Endodermal cell (in vitro differentiated cells): ENCODE measurements around the gene SLC2A2. TPM values are rescaled to one million over a fixed set of nuclear protein-coding genes. Genes with fewer than 3 reads are reported as not detected.

Experiments used
- DNase-seq: peaks from one replicate; pipeline ENCODE4 v3.0.0-alpha.2; 2017
- H3K27ac ChIP-seq: 2 replicates; pipeline ENCODE4 v1.5.1; 2013; ENCODE audit warnings: mild to moderate bottlenecking, low read depth, low read length, moderate library complexity
- H3K27me3 ChIP-seq: 2 replicates; pipeline ENCODE4 v1.6.1; 2013; ENCODE audit warnings: mild to moderate bottlenecking, low read length, moderate library complexity; ENCODE audit not compliant: insufficient read depth, control insufficient read depth, poor library complexity, severe bottlenecking
- H3K36me3 ChIP-seq: 2 replicates; pipeline ENCODE4 v1.7.0; 2013; ENCODE audit warnings: mild to moderate bottlenecking, low read length, moderate library complexity; ENCODE audit not compliant: control insufficient read depth, insufficient read depth
- H3K4me1 ChIP-seq: one replicate; pipeline ENCODE4 v1.7.0; 2013; ENCODE audit warnings: low read length; ENCODE audit not compliant: control insufficient read depth, insufficient read depth
- H3K4me3 ChIP-seq: 2 replicates; pipeline ENCODE4 v1.5.1; 2013; ENCODE audit warnings: mild to moderate bottlenecking, low read length, moderate library complexity
- H3K9ac ChIP-seq: 2 replicates; pipeline ENCODE4 v1.6.1; 2013; ENCODE audit warnings: mild to moderate bottlenecking, low read length, moderate library complexity; ENCODE audit not compliant: poor library complexity, severe bottlenecking; ENCODE audit errors: extremely low read depth
- H3K9me3 ChIP-seq: 2 replicates; pipeline ENCODE4 v1.6.1; 2013; ENCODE audit warnings: mild to moderate bottlenecking, low read length, moderate library complexity; ENCODE audit not compliant: control insufficient read depth
- H3K27ac Mint-ChIP-seq: 2 replicates; pipeline ENCODE4 v1.8.0; 2020; ENCODE audit warnings: mixed read lengths
- H3K27me3 Mint-ChIP-seq: 2 replicates; pipeline ENCODE4 v1.8.0; 2021; ENCODE audit warnings: mild to moderate bottlenecking, mixed read lengths; ENCODE audit not compliant: insufficient read depth
- H3K36me3 Mint-ChIP-seq: 2 replicates; pipeline ENCODE4 v1.8.0; 2020; ENCODE audit warnings: low read depth, mixed read lengths
- H3K4me1 Mint-ChIP-seq: 2 replicates; pipeline ENCODE4 v1.8.0; 2020; ENCODE audit warnings: mixed read lengths
- H3K4me3 Mint-ChIP-seq: 2 replicates; pipeline ENCODE4 v1.8.0; 2020; ENCODE audit warnings: mild to moderate bottlenecking, moderate library complexity, mixed read lengths
- H3K9me3 Mint-ChIP-seq: 2 replicates; pipeline ENCODE4 v1.8.0; 2020; ENCODE audit warnings: mild to moderate bottlenecking, mixed read lengths
- WGBS, 2 experiments: methylation state at CpG; one replicate each; pipeline versions ENCODE4 v1.1.5 to v1.1.7; 2013; ENCODE audit warnings: missing lambda C conversion rate in 2 of 2, mixed read lengths in 1 of 2; ENCODE audit not compliant: insufficient coverage in 1 of 2, insufficient read length in 1 of 2; 5-methylcytosine and 5-hydroxymethylcytosine counted together
- total RNA-seq, 2 donors: library from RNA; stranded (reverse); fragmentation: NEBNext Ultra II Directional in 1 of 2; extraction: Animal tissue kit (Norgen Biotek cat#: 25700) in 1 of 2; gene quantifications; 2 replicates in 1 of 2; 3 replicates in 1 of 2; pipeline ENCODE4 v1.2.1, GENCODE V29; 2021
- TF ChIP-seq, protein P1 (sequence below): fragments of 200-600 bp; sonication (generic); conservative IDR thresholded peaks from 2 replicates; pipeline ENCODE4 v1.5.0; 2021; ENCODE audit warnings: antibody characterized with exemption, mild to moderate bottlenecking

The SLC2A2 gene
- total RNA-seq, 2 donors from 2014 or later: 0.24 to 0.51 TPM

DNA sequence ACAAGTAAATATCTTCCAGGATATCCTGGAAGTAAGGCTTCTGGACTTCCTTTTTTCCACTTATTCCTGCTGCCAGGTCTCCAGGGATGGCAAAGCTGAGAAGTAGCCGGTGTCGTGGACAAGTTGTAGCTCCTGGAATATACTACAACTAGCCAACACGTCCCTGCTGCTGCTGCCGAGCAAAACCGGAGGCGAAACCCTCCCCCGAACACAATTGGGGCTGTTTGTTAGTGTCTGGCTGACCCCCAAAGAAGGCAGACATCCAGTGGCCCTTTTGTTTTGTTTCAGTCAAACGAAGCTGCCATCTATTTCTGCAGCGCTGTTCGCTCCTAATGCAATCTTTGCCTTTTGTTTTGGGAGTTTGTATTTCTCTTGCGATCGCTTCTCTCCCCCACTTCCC, 72.8 kb downstream of the SLC2A2 start:
- H3K4me1 Mint-ChIP-seq: peaks cover 5% of the 10 kb centered on the region
- Histone ChIP-seq H3K4me3 (no peak overlapping the region), H3K9me3 (no peaks in the 10 kb centered on the region), H3K4me1 (peaks cover 1% of the 10 kb centered on the region), H3K36me3 (no peaks in the 10 kb centered on the region), H3K9ac (no peak overlapping the region), H3K27ac (no peak overlapping the region), H3K27me3 (no peaks in the 10 kb centered on the region)
- H3K27me3 Mint-ChIP-seq: no peaks in the 10 kb centered on the region
- 90 to 93% methylated on average over 2 to 12 of the region's 12 CpGs for WGBS, 2 experiments
- H3K4me3 Mint-ChIP-seq: no peak overlapping the region
- no peaks in the 10 kb centered on the region for H3K9me3 Mint-ChIP-seq
- H3K36me3 Mint-ChIP-seq: no peaks in the 10 kb centered on the region
- TF ChIP-seq, protein P1, sequence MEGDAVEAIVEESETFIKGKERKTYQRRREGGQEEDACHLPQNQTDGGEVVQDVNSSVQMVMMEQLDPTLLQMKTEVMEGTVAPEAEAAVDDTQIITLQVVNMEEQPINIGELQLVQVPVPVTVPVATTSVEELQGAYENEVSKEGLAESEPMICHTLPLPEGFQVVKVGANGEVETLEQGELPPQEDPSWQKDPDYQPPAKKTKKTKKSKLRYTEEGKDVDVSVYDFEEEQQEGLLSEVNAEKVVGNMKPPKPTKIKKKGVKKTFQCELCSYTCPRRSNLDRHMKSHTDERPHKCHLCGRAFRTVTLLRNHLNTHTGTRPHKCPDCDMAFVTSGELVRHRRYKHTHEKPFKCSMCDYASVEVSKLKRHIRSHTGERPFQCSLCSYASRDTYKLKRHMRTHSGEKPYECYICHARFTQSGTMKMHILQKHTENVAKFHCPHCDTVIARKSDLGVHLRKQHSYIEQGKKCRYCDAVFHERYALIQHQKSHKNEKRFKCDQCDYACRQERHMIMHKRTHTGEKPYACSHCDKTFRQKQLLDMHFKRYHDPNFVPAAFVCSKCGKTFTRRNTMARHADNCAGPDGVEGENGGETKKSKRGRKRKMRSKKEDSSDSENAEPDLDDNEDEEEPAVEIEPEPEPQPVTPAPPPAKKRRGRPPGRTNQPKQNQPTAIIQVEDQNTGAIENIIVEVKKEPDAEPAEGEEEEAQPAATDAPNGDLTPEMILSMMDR: no peak
- H3K27ac Mint-ChIP-seq: no peak overlapping the region
- DNase-seq: no peak

GRCh38 chr3:170953229-170953628, 73.3 kb downstream of the SLC2A2 start:
- no peaks in the 10 kb centered on the region for H3K36me3 ChIP-seq
- H3K27me3 ChIP-seq: no peaks in the 10 kb centered on the region
- H3K36me3 Mint-ChIP-seq: no peaks in the 10 kb centered on the region
- no peak overlapping the region for H3K4me3 ChIP-seq
- no peak overlapping the region for H3K4me3 Mint-ChIP-seq
- no peaks in the 10 kb centered on the region for H3K4me1 ChIP-seq
- peaks cover 2% of the 10 kb centered on the region for H3K9me3 Mint-ChIP-seq
- no peak overlapping the region for H3K27ac Mint-ChIP-seq
- H3K4me1 Mint-ChIP-seq: peaks cover 3% of the 10 kb centered on the region
- no peaks in the 10 kb centered on the region for H3K27me3 Mint-ChIP-seq
- no peak overlapping the region for H3K9ac ChIP-seq
- 89 to 90% methylated on average over 13 of the region's 13 CpGs for WGBS, 2 experiments
- no peaks in the 10 kb centered on the region for H3K9me3 ChIP-seq
- no peak for DNase-seq
- no peak overlapping the region for H3K27ac ChIP-seq
- TF ChIP-seq, protein P1: no peak

DNA sequence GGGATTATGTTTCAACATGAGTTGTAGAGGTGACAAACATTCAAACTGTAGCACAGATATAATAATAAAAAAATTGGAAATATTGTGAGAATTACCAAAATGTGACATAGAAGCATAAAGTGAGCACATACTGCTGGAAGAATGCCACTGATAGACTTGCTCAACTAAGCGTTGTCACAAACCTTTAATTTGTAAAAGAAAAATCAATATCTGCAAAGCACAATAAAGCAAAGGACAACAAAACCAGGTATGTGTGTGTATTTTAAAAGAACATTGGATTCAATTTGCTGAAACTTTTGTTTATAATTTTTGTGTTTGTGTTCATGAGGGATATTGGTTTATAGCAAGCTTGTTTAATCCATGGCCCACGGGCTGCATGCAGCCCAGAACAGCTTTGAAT, 77.3 kb downstream of the SLC2A2 start:
- H3K4me3 Mint-ChIP-seq: no peak overlapping the region
- TF ChIP-seq, protein P1: no peak
- peaks cover 4% of the 10 kb centered on the region for H3K36me3 Mint-ChIP-seq
- peaks cover 30% of the 10 kb centered on the region for H3K9me3 Mint-ChIP-seq
- Histone ChIP-seq H3K36me3 (no peaks in the 10 kb centered on the region), H3K9ac (no peak overlapping the region), H3K4me3 (no peak overlapping the region), H3K4me1 (no peaks in the 10 kb centered on the region), H3K27me3 (no peaks in the 10 kb centered on the region), H3K27ac (no peak overlapping the region), H3K9me3 (peaks cover 20% of the 10 kb centered on the region)
- WGBS, 2 experiments: 89 to 100% methylated on average over 2 of the region's 2 CpGs
- no peaks in the 10 kb centered on the region for H3K4me1 Mint-ChIP-seq
- no peak overlapping the region for H3K27ac Mint-ChIP-seq
- no peak for DNase-seq
- H3K27me3 Mint-ChIP-seq: peaks cover 3% of the 10 kb centered on the region
